Muscle of leg (tissue), 11 donors: ENCODE data around the gene GDF3. TPM values are rescaled to one million over a fixed set of nuclear protein-coding genes. Genes with fewer than 3 reads are reported as not detected.
A peak's percentile ranks its signal among the peaks of the same experiment; 100 is the strongest.
"Not testable (repeated sequence)": the region's sequence is repeated elsewhere in the genome, so short reads cannot be mapped to it uniquely, and the experiment has no call there.

Experiments used
- DNase-seq: peaks from one replicate; pipeline ENCODE4 v3.0.0; 2013
- H3K27ac ChIP-seq: one replicate; pipeline ENCODE4 v1.5.1; 2013; ENCODE audit warnings: mild to moderate bottlenecking, low read length, control low read depth
- H3K27me3 ChIP-seq: one replicate; pipeline ENCODE4 v1.6.1; 2013; ENCODE audit warnings: low read length; ENCODE audit not compliant: control insufficient read depth, insufficient read depth
- H3K36me3 ChIP-seq: one replicate; pipeline ENCODE4 v1.6.1; 2013; ENCODE audit warnings: low read length; ENCODE audit not compliant: control insufficient read depth, insufficient read depth
- H3K4me1 ChIP-seq: one replicate; pipeline ENCODE4 v1.6.1; 2013; ENCODE audit warnings: low read length; ENCODE audit not compliant: control insufficient read depth, insufficient read depth
- H3K4me3 ChIP-seq: one replicate; pipeline ENCODE4 v1.5.1; 2013; ENCODE audit warnings: low read length, control low read depth
- H3K9me3 ChIP-seq: replicated peaks from 2 replicates; pipeline ENCODE4 v1.6.1; 2013; ENCODE audit warnings: low read depth, low read length; ENCODE audit not compliant: control insufficient read depth
- WGBS: methylation state at CpG from one replicate; pipeline ENCODE4 v1.1.5; 2013; ENCODE audit warnings: missing lambda C conversion rate; ENCODE audit not compliant: insufficient coverage; 5-methylcytosine and 5-hydroxymethylcytosine counted together
- polyA plus RNA-seq, 8 donors: library from polyadenylated mRNA; unstranded; fragments of 120-200 nt; gene quantifications; one replicate each; pipeline versions ENCODE4 v1.2.1 to v1.2.3, GENCODE V29; 2013; ENCODE audit warnings: inconsistent platforms in 1 of 8, low replicate concordance in 1 of 8; ENCODE audit not compliant: insufficient read length in 8 of 8, insufficient read depth in 1 of 8
- total RNA-seq: library from RNA; stranded (reverse); fragments of 120-200 nt; gene quantifications from one replicate; pipeline ENCODE4 v1.2.4, GENCODE V29; 2013

Gene GDF3
- total and polyA plus RNA-seq, 9 donors = 0.15 to 0.21 TPM; not detected in 7

DNA sequence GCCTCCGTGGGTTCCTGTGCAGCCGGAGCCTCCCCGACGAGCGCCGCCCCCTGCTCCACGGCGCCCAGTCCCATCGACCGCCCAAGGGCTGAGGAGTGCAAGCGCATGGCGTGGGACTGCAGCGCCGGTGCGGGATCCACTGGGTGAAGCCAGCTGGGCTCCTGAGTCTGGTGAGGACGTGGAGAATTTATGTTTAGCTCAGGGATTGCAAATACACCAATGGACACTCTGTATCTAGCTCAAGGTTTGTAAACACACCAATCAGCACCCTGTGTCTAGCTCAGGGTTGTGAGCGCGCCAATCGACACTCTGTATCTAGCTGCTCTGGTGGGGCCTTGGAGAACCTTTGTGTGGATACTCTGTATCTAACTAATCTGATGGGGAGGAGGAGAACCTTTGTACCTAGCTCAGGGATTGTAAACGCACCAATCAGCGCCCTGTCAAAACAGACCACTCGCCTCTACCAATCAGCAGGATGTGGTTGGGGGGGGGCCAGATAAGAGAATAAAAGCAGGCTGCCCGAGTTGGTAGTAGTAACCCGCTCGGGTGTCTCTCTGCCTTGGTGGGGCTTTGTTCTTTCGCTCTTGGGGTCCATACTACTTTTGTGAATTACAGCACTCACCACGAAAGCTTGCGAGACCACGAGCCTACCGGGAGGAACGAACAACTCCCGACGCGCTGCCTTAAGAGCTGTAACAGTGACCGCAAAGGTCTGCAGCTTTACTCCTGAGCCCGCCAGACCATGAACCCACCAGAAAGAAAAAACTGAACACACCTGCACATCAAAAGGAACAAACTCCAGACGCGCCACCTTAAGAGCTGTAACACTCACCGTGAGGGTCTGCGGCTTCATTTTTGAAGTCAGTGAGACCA lies 55.2 kb downstream of the GDF3 start:
- 47% methylated on average over 8 of the region's 40 CpGs for WGBS
- not testable (repeated sequence) for H3K27me3 ChIP-seq, H3K4me3 ChIP-seq, H3K27ac ChIP-seq, H3K9me3 ChIP-seq, H3K36me3 ChIP-seq, H3K4me1 ChIP-seq
- DNase-seq = peak; percentile 36

Other genes starting within 250 kb of the GDF3 start
- gene CD163, start 192.0 kb downstream of the GDF3 start, total RNA-seq = 6.9 TPM
- 10 to 100 TPM; 13.2 to 25.7 (median 18.2) TPM for gene CD163, start 192.0 kb downstream of the GDF3 start, polyA plus RNA-seq
- gene APOBEC1, start 29.9 kb downstream of the GDF3 start, total RNA-seq = not detected
- gene APOBEC1, start 29.9 kb downstream of the GDF3 start, polyA plus RNA-seq = 1 to 10 TPM in 1 of 8 donors, under 1 TPM in 1, not detected in 6; 0.21 to 1.5 TPM
- not detected for gene DPPA3, start 15.7 kb upstream of the GDF3 start, total RNA-seq
- not detected for gene DPPA3, start 15.7 kb upstream of the GDF3 start, polyA plus RNA-seq
- gene CLEC4C, start 51.6 kb upstream of the GDF3 start, total RNA-seq = not detected
- under 1 TPM in 1 of 8 donors, not detected in 7; 0.09 TPM for gene CLEC4C, start 51.6 kb upstream of the GDF3 start, polyA plus RNA-seq
- gene NANOGNB, start 69.4 kb upstream of the GDF3 start, total RNA-seq = not detected
- under 1 TPM in 1 of 8 donors, not detected in 7; 0.61 TPM for gene NANOGNB, start 69.4 kb upstream of the GDF3 start, polyA plus RNA-seq
- gene NANOG, start 93.6 kb upstream of the GDF3 start, total RNA-seq = 0.04 TPM
- under 1 TPM in 6 of 8 donors, not detected in 2; 0.04 to 0.22 (median 0.10) TPM for gene NANOG, start 93.6 kb upstream of the GDF3 start, polyA plus RNA-seq
- gene SLC2A14, start 177.1 kb upstream of the GDF3 start, total RNA-seq = 0.22 TPM
- gene SLC2A14, start 177.1 kb upstream of the GDF3 start, polyA plus RNA-seq = 1 to 10 TPM in 1 of 8 donors, under 1 TPM in 4, not detected in 3; 0.08 to 1.5 (median 0.25) TPM
- gene SLC2A3, start 240.4 kb upstream of the GDF3 start, total RNA-seq = 47.3 TPM
- 10 to 100 TPM in 6 of 8 donors, 1 to 10 TPM in 2; 7.5 to 42.5 (median 14.4) TPM for gene SLC2A3, start 240.4 kb upstream of the GDF3 start, polyA plus RNA-seq